K562 (cell line): ENCODE data around the gene RNF145. TPM values are rescaled to one million over a fixed set of nuclear protein-coding genes. Genes with fewer than 3 reads are reported as not detected.

Experiments
- DNMT1 ChIP-seq: fragments of 450-650 bp; IDR thresholded peaks from 2 replicates; pipeline ENCODE4 v1.6.1; 2016; ENCODE audit warnings: antibody characterized with exemption, mild to moderate bottlenecking
- FOSL1 ChIP-seq: fragments of 200-800 bp; sonication (Bioruptor generic); conservative IDR thresholded peaks from 2 replicates; pipeline ENCODE4 v1.6.1; 2016; ENCODE audit warnings: missing genetic modification characterization, missing compliant biosample characterization
- NFIC ChIP-seq: fragments of 450-650 bp; IDR thresholded peaks from 2 replicates; pipeline ENCODE4 v1.6.1; 2017; ENCODE audit warnings: mild to moderate bottlenecking, inconsistent platforms
- POLR2H ChIP-seq: IDR thresholded peaks from 2 replicates; pipeline ENCODE4 v1.6.1; 2016; ENCODE audit warnings: missing genetic modification characterization, low read depth, mild to moderate bottlenecking, control low read depth, missing compliant biosample characterization, moderate library complexity
- PRMT5 ChIP-seq: sonication (generic); formaldehyde crosslinking; IDR thresholded peaks from 2 replicates; pipeline ENCODE4 v1.5.0; 2020; ENCODE audit warnings: missing genetic modification reagents
- PTRF ChIP-seq: fragments of 450-650 bp; IDR thresholded peaks from 2 replicates; pipeline ENCODE4 v1.6.1; 2016; ENCODE audit warnings: mild to moderate bottlenecking, missing genetic modification characterization, missing compliant biosample characterization
- RBM22 ChIP-seq: fragments of 200-400 bp; formaldehyde crosslinking; IDR thresholded peaks from 2 replicates; pipeline ENCODE4 v1.6.1; 2018; ENCODE audit warnings: low read length, low read depth; ENCODE audit not compliant: poor library complexity, severe bottlenecking
- SAP30 ChIP-seq: fragments of 200-600 bp; sonication (generic); IDR thresholded peaks from 2 replicates; pipeline ENCODE4 v1.6.1; 2012; ENCODE audit warnings: borderline replicate concordance, low read depth, mild to moderate bottlenecking, moderate library complexity, low read length, control low read depth, inconsistent platforms; ENCODE audit not compliant: insufficient read depth, poor library complexity, severe bottlenecking
- SETDB1 ChIP-seq: IDR thresholded peaks from one replicate; pipeline ENCODE4 v1.6.1; 2012; ENCODE audit warnings: low read length, control low read depth, inconsistent platforms
- ZNF311 ChIP-seq: fragments of 250-450 bp; sonication (Bioruptor Pico); IDR thresholded peaks from 2 replicates; pipeline ENCODE4 v1.4.0; 2020; ENCODE audit warnings: mild to moderate bottlenecking, moderate library complexity
- ZNF696 ChIP-seq: fragments of 250-450 bp; sonication (Bioruptor Pico); conservative IDR thresholded peaks from 2 replicates; pipeline ENCODE4 v1.4.0; 2020; ENCODE audit warnings: mild to moderate bottlenecking, moderate library complexity
- polyA plus RNA-seq, 8 experiments: library from polyadenylated mRNA; depleted of rRNA in 4 of 8; stranded (reverse) in 5 of 8; unstranded in 3 of 8; fragments of >200 nt; fragmentation: Nextera tagmentation in 2 of 8; fragmentation: Illumina TruSeq in 1 of 8; extraction: Ambion mirVana in 2 of 8; extraction: Trizol in 1 of 8; gene quantifications; 2 replicates each; pipeline versions ENCODE4 v1.2.1 to v1.2.3, GENCODE V29; 2011 to 2014; ENCODE audit warnings: inconsistent platforms in 1 of 8, missing spikeins in 1 of 8
- total RNA-seq, 7 experiments: library from RNA; depleted of rRNA in 6 of 7; stranded (reverse); fragments of >200 nt in 6 of 7; fragmentation: Illumina TruSeq in 2 of 7; extraction: Trizol in 2 of 7; gene quantifications; 2 replicates each; pipeline versions ENCODE4 v1.2.1 to v1.2.3, GENCODE V29; 2011 to 2021; ENCODE audit warnings: low replicate concordance in 1 of 7
- TF ChIP-seq, protein P1 (sequence below): sonication (generic); formaldehyde crosslinking; IDR thresholded peaks from 2 replicates; pipeline ENCODE4 v1.8.0; 2023; ENCODE audit warnings: mild to moderate bottlenecking, missing genetic modification reagents
- TF ChIP-seq, protein P2 (sequence below): fragments of 450-650 bp; formaldehyde crosslinking; IDR thresholded peaks from 2 replicates; pipeline ENCODE4 v1.4.0; 2020; ENCODE audit warnings: mild to moderate bottlenecking, moderate library complexity
- TF ChIP-seq, protein P3 (sequence below): fragments of 450-650 bp; IDR thresholded peaks from 2 replicates; pipeline ENCODE4 v1.6.1; 2016; ENCODE audit warnings: mild to moderate bottlenecking
- TF ChIP-seq, protein P4 (sequence below): sonication (generic); formaldehyde crosslinking; IDR thresholded peaks from 2 replicates; pipeline ENCODE4 v1.8.0; 2022; ENCODE audit warnings: missing genetic modification reagents, mild to moderate bottlenecking, moderate library complexity, borderline replicate concordance
- TF ChIP-seq, protein P5 (sequence below): sonication (generic); formaldehyde crosslinking; IDR thresholded peaks from 2 replicates; pipeline ENCODE4 v1.8.1; 2022; ENCODE audit warnings: missing genetic modification reagents

Gene RNF145
- total and polyA plus RNA-seq, 9 of the 15 experiments (the other 6 are each of a cell fraction or from before 2014, with no cell fraction given): 13.6 to 40.7 (median 25.4) TPM

DNA sequence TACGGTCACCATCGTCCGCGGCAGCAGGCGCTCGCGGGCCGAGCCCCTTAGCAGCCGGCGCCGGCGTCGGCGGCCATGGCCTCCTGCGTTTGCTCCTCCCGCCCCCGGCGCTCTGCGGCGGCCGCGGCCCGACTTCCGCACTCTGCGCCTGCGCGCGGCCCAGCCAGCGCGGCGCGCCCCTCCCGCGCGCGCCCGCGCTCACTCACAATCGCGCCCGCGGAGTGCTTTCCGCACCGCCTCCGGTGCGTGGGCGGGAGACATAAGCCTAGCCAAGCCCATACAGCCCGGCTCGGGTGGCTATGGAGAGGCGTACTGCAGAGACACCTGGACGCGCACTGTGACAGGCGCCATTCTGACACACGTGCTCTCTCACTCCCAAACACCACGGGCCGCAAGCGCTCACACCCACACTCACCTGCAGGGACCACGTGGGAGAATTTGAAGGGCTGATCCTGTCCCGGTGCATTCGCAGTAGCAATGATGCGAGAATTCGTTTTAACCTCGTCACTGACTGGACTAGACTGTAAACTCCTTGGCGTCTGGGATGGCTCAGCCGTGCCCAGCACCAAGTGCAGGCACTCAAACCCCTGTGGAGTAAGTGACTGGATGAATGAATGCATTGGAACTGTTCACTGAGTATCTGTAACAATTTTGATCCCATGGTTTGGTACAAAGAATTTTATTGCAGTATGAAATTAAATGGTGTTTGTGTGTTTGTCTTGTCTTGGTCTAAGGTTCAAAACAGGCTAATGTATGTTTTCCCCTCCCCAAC lies at the start of gene RNF145 (continued):
- TF ChIP-seq POLR2H (peak; percentile 23; the same call in 1 of the 2 replicates), SETDB1 (no peak), FOSL1 (tag) (peak; percentile 57), SAP30 (peak; percentile 88), PRMT5 (CRISPR knock-in tag) (no peak), ZNF311 (CRISPR knock-in tag) (no peak), DNMT1 (no peak), NFIC (peak; percentile 51), ZNF696 (CRISPR knock-in tag) (no peak), RBM22 (peak; percentile 36), PTRF (tag) (no peak)
- TF ChIP-seq, protein P1, sequence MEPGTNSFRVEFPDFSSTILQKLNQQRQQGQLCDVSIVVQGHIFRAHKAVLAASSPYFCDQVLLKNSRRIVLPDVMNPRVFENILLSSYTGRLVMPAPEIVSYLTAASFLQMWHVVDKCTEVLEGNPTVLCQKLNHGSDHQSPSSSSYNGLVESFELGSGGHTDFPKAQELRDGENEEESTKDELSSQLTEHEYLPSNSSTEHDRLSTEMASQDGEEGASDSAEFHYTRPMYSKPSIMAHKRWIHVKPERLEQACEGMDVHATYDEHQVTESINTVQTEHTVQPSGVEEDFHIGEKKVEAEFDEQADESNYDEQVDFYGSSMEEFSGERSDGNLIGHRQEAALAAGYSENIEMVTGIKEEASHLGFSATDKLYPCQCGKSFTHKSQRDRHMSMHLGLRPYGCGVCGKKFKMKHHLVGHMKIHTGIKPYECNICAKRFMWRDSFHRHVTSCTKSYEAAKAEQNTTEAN (CRISPR knock-in tag): peak; percentile 75; the same call in 1 of the 2 replicates
- TF ChIP-seq, protein P2, sequence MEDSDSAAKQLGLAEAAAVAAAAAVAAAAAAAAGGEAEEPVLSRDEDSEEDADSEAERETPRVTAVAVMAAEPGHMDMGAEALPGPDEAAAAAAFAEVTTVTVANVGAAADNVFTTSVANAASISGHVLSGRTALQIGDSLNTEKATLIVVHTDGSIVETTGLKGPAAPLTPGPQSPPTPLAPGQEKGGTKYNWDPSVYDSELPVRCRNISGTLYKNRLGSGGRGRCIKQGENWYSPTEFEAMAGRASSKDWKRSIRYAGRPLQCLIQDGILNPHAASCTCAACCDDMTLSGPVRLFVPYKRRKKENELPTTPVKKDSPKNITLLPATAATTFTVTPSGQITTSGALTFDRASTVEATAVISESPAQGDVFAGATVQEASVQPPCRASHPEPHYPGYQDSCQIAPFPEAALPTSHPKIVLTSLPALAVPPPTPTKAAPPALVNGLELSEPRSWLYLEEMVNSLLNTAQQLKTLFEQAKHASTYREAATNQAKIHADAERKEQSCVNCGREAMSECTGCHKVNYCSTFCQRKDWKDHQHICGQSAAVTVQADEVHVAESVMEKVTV: no peak
- TF ChIP-seq, protein P3, sequence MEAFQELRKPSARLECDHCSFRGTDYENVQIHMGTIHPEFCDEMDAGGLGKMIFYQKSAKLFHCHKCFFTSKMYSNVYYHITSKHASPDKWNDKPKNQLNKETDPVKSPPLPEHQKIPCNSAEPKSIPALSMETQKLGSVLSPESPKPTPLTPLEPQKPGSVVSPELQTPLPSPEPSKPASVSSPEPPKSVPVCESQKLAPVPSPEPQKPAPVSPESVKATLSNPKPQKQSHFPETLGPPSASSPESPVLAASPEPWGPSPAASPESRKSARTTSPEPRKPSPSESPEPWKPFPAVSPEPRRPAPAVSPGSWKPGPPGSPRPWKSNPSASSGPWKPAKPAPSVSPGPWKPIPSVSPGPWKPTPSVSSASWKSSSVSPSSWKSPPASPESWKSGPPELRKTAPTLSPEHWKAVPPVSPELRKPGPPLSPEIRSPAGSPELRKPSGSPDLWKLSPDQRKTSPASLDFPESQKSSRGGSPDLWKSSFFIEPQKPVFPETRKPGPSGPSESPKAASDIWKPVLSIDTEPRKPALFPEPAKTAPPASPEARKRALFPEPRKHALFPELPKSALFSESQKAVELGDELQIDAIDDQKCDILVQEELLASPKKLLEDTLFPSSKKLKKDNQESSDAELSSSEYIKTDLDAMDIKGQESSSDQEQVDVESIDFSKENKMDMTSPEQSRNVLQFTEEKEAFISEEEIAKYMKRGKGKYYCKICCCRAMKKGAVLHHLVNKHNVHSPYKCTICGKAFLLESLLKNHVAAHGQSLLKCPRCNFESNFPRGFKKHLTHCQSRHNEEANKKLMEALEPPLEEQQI: no peak
- TF ChIP-seq, protein P4, sequence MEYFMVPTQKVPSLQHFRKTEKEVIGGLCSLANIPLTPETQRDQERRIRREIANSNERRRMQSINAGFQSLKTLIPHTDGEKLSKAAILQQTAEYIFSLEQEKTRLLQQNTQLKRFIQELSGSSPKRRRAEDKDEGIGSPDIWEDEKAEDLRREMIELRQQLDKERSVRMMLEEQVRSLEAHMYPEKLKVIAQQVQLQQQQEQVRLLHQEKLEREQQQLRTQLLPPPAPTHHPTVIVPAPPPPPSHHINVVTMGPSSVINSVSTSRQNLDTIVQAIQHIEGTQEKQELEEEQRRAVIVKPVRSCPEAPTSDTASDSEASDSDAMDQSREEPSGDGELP (CRISPR knock-in tag): peak; percentile 84
- TF ChIP-seq, protein P5, sequence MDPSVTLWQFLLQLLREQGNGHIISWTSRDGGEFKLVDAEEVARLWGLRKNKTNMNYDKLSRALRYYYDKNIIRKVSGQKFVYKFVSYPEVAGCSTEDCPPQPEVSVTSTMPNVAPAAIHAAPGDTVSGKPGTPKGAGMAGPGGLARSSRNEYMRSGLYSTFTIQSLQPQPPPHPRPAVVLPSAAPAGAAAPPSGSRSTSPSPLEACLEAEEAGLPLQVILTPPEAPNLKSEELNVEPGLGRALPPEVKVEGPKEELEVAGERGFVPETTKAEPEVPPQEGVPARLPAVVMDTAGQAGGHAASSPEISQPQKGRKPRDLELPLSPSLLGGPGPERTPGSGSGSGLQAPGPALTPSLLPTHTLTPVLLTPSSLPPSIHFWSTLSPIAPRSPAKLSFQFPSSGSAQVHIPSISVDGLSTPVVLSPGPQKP (CRISPR knock-in tag): no peak
